HG03045 (cell line): ENCODE results near the gene CTSV.
"Not testable (repeated sequence)": the region's sequence is repeated elsewhere in the genome, so short reads cannot be mapped to it uniquely, and the experiment has no call there.

ENCODE experiments used
- ATAC-seq: cut with Tn5 transposase; IDR thresholded peaks from one replicate; pipeline ENCODE4 v1.9.1; 2021; ENCODE audit warnings: mild to moderate bottlenecking, moderate library complexity; ENCODE audit not compliant: unreplicated experiment

Gene CTSV

GRCh38 chr9:97038611-97039513, at the start of gene CTSV:
Gene CTSV (minus strand): TSS chr9:97039142. CDS start chr9:97038043, 1,099 bp downstream.
- ATAC-seq, result peak; percentile 99

DNA sequence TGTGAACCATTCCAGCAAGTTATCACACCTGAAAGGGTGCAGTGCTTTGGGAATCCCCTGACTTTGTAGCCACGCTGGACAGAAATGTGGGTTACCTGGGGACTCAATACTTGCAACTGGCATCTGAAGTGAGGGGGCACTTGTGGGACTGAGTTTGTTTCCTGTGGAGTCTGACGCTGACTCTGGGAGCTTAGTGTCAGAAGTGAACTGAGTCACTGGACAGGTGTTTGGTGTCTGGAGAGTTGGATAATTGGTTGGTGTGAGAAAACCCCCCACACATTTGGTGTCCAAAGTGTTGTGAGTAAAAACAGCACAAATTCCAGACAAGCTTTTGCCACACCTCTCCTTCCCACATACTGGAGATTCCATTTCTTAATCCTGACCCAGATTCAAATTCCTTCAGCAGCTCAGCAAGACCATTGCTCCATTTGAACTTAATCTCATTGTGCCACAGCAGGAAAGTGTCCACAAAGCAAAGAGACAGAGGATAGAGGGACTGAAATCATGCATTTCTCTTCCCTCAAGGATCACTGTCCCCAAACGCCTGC, 48.8 kb upstream of the CTSV start:
- ATAC-seq, result not testable (repeated sequence)

DNA sequence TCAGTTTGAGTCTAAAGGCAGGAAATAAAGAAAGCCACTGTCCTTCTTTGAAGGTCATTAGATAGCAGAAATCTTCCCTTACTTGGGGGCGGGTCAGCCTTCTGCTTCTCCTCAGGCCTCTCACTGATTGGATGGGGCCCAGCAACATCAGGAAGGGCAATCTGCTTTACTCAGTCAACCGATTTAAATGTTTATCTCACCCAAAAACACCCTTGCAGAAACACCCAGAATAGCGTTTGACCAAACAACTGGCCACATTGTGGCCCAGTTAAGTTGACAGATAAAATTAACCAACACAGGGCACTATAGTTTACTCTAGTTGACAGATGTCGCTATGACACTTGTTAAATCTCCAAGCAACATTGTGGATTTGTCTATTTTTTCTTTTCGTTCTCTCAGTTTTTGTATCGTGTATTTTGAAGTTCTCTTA, 45.6 kb upstream of the CTSV start:
- not testable (repeated sequence) for ATAC-seq

DNA sequence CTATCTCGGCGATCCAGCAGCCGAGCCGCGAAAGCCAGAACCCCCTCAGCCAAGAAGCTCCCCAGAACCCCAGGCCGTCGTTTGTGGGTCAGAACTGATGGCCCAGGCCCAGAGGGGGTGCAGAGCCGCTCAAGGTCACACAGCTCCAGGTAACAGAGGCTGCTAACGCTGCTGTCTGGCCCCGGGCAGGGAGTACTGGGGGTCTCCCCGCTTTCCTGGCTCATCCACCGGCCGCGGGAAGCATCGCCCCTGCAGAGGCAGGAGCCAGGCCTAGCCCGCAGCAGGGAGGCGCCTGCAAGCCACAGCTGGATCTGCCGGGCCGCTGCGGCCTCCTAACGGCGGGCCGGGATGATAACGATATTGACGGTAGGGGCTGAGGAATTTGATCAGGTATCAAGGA, 39.4 kb upstream of the CTSV start:
- ATAC-seq, result no peak

DNA sequence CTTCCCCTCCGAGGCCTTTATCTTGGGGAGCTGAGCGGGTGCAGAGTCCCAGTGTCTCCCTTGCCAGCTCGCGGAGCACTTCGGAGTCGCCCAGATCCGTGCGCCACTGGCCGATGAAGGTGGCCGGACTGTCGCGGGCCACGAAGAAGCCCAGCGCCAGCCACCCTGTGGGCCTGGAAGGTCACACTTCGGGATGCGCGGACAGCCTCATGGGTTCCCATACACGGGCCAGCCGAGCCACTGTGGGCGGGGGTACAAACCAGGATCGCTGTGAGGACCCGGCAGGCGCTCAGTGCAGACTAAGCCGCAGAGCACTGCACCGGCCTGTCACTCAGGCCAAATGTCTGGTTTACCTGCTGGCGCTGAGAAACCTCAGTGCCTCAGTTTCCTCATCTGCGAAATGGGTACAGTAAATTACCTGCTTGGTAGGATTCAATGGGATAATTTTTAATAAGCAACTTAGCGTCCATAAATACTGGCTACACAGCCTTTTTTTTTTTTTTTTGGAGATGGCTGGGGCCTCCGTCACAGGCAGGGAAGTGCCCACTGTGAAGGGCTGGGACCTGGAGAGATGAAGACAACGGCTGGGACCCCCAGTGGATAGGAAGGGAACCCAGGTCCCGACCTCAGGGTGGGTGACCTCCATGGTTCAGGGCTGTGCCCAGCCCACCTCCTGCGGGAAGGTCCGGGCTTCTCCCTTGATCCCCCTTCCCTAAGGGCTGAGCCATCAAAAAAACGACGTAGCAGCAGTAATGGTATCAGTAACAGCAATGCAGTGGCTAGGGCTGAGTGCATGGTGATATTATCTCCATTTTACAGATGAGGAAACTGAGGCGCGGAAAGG, 38.7 kb upstream of the CTSV start:
- no peak for ATAC-seq

DNA sequence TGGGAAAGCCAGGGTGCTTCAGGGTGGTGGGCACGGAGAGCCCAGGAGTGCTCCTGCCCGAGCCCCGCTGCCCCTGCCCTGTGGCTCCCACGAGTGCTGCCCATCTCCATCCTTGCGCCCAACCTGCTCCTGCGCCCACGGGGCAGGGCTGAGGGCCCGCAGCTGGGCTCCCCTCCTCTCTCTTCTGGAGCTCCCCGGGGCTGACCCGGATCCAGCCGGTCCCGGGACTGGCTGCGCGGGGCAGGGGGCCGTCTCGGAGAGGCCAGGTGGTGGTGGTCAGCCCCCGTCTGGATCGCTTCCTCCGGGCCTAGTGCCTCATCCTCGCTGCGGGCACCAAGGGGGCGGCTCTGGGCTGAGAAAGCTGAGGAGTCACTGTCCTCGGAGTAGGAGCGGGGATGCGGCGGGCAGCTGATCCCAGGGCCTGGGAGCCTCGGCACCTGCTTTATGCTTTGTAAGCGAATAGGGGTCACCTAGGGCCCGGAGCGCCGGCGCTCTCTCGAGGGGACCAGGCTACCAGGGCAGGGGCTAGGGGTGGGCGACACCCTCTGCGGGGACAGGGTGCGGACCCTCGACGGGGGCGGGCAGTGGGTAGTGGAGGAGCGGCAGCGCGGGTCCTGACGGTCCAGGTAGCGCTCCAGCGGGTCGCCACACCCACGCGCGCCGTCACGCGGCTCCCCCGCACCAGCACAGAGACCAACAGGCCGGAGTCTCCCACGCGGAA, 37.9 kb upstream of the CTSV start:
- not testable (repeated sequence) for ATAC-seq

GRCh38 chr9:97076238-97076637, 37.3 kb upstream of the CTSV start:
- no peak for ATAC-seq

DNA sequence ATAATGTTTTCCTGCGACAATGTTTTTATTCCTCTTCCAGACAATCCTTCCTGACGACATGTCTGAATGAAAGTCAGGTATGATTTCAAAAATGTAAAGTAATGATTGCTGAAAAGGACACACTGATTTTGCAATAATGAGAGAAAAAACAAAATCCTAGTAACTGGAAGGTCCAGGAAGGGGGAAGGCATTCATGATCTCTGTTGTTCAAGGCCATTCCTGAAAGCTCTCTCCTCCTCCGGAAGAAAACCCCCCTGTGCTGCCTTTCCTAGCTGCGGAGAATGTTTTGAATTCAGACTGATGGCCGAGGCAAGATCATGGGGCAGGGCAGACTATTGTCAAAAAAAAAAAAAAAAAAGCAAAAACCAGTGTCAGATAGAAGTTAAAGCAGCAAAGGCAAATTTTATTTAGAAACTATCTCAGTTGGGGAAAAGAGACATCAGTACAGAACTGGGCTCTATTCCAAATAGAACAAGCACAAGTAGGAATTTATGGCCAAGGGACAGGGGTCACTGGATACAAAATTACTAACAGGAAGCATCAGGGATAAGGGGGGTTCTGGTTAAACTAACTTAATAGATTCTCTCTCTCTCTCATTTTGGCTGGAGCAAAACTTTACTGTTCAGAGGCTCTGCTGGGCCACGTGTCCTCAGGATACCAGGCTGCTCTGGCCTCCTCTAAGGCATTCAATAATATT, 36.5 kb upstream of the CTSV start:
- ATAC-seq, result no peak

DNA sequence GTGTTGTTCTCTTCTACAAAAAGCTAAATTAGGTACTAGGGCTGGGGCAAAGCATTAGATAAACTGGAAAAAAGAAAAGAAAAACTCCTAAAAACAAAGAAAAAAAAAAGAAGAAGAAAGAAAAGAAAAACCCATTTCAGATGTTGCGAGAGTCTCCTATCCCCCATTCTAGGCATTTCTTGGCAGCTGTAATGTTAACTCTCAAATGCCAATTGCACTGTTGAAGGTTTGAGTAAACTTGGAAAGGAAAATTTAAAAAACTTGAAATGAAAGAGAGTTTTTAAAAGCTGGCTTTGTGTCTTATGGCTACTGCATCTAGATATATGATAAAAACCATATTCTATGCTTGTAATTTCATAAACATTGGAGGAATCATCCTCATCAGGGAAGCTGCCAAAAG, 34.6 kb upstream of the CTSV start:
- ATAC-seq, result no peak

DNA sequence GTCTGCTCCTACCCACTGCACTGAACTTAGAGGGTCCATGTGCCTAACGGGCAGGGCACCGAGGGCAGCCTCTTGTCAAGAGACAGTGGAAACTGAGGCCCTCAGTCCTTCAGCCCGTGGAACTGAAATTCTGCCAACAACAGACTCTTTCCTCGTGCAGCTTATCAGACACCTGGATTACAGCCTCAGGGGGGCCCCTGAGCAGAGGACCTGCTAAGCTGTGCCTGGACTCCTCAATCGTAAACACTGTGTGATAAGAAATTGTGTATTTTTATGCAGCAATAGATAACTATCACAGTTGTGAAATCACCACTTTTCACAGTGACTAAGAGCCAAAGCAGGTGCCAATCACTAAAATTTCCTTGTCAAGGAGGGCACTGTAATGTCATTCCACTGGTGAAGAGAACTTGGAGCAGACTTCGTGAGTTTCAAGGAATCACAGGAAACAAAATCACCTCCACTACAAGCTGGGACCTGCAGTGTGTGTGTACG, 33.4 kb upstream of the CTSV start:
- ATAC-seq, result no peak

- not testable (repeated sequence) for ATAC-seq
Observed at GRCh38 chr9:97070325-97070724, 31.4 kb upstream of the CTSV start.

DNA sequence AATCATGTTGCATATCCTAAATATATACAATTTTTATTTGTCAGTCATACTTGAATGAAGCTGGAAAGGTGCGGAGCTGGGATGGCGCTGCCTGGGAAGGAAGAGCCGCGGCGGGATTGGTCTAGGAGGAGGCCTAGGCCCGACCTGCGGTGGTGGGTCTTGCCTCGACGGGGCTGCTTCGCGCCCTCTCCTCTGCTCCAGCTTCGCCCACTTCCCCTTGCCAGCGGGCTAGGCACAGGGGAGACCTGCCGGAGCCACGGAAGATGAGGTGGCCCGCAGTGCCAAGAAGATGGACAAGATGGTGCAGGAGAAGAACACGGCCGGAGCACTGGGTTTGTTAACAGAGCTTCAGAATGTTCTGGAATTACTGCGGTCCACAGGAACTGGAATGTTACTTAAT, 28.5 kb upstream of the CTSV start:
- ATAC-seq, result no peak

- no peak for ATAC-seq
Observed at GRCh38 chr9:97064176-97064575, 25.2 kb upstream of the CTSV start.

GRCh38 chr9:97060796-97061195, 21.9 kb upstream of the CTSV start:
- no peak for ATAC-seq

DNA sequence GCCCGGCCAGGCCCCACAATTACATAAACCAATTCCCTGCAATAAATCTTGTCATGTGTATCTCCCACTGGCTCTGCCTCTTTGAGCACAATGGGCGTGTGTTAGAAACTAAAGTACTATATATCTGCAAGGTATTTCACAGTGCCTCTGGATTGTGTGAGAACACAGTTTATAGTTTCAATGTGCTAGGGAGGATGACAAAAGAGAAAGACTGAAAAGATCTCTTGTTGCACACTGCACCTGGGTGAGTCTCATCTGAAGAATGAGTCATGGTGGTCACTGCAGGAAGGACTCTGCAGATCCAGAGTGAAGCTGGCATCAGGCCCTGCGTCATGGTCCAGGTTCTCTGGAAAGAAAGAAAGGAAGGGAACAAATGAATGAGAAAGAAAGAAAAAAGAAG, 20.7 kb upstream of the CTSV start:
- no peak for ATAC-seq

DNA sequence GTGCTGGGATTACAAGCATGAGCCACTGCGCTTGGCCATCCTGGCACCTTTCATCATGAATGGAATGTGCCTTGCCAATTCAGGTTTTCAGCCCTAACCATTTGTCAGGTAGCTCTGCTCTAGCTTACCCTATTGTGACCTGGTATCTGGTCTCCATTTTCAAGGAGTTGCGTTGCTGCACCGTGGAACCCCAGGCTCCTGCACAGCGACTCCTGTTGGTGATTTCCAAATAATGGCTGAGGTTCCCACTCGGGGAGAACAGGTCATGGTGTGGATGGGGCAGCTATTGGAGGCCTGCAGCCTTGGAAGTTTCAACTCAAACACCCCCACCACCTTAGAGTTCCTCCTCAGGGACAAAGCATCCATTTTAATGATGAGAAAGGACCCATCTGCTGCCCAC, 18.7 kb upstream of the CTSV start:
- no peak for ATAC-seq

DNA sequence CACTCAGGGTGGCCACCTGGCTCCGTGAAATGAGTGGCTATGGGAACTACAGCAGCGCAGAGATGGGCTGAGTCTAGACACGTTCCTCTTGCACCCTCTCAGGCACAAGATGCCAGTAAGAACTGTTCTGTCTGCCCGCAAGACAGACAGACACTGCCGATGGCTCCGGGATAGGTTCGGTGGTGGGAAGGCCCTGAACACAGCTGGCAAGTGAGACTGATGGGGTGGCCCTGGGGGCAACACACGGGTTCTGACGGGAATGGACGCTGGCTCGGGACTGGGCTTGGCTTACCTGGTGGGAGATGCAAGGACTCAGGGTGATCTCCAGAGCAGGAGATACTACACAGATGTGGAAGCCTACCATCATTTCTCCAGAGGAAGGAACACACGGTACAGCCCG, 16.9 kb upstream of the CTSV start:
- ATAC-seq, result not testable (repeated sequence)

GRCh38 chr9:97053717-97054116, 14.8 kb upstream of the CTSV start:
- ATAC-seq, result no peak

DNA sequence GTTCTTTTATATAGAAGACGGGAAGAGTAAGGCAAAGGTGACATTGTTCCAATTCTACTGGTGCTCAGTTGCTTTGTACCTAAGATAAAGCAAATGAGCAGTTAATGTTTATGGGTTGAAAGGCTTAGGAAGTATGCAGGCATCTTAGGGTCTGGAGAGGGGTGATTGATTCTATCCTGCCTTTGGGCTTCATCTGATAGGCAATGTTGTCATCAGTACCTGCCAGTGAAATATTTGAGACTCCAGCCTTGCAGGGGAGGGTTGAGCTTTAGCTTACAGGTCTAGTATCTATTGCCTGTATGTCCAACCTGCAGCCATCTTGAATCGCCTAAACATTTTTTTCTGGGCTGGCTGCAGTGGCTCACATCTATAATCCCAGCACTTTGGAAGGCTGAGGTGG, 13.8 kb upstream of the CTSV start:
- ATAC-seq, result no peak

DNA sequence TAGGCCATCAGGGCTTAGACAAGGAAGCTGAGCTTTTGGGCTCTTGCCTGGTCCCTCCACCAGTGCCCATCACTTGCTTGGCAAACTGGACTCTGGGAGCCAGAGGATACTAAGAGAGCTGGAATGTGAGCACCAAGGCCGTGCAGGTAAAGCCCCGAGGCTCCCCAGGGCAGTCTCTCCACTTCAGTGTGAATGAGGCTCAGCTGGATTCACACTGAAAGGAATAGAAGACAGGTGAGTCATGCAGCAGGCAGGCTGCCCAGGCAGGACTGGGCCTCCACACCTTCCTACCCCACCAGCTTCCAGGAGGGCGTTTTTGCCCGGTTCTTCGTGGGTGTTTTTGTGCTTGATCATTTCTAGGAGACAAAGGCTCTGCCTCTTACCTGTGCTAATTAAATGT, 7.3 kb upstream of the CTSV start:
- no peak for ATAC-seq
